K562 (cell line): ENCODE results near the gene ADAM8. TPM values are rescaled to one million over a fixed set of nuclear protein-coding genes. Genes with fewer than 3 reads are reported as not detected.

Source experiments
- ATAC-seq: fragments of 200-7000 bp; cut with Tn5 transposase; 3 replicates; pipeline ENCODE4 v1.9.1; 2020; ENCODE audit warnings: moderate library complexity
- BruUV-seq: library from RNA; stranded (reverse); fragments of 400-500 nt; replicated peaks from 2 replicates; lab custom pipeline; 2021; lab: Mats Ljungman, UMichigan
- CTCF ChIA-PET: fragments of 300-600 bp; formaldehyde crosslinking; extraction: SDS; loops from one replicate; lab custom pipeline; 2021; ENCODE audit warnings: low intra/inter-chr PET ratio; lab: Yijun Ruan, JAX
- POLR2A ChIA-PET: fragments of 300-600, 350-650 bp; sonication (Branson Sonifier 250); formaldehyde crosslinking; extraction: SDS; loops from one replicate; lab custom pipeline; 2021; ENCODE audit warnings: antibody characterized with exemption, inconsistent platforms; lab: Yijun Ruan, JAX
- DNase-seq, 4 experiments: peaks; one replicate each; pipeline versions ENCODE4 v3.0.0 to v3.0.0-alpha.2; 2011 to 2018; ENCODE audit warnings: low spot score in 3 of 4, mixed read lengths in 3 of 4; ENCODE audit errors: extremely low read depth in 1 of 4
- FAIRE-seq: peaks from 2 replicates; lab custom pipeline; 2011; peaks lifted over from hg19 to GRCh38; lab: Jason Lieb, UNC
- H2AFZ ChIP-seq: 2 replicates; pipeline ENCODE4 v1.6.0; 2011; ENCODE audit warnings: low read depth, low read length, control low read depth, inconsistent platforms
- H3K27ac ChIP-seq: fragments of 200-600 bp; 3 replicates; pipeline ENCODE4 v1.8.0; 2011; ENCODE audit warnings: low read depth, mild to moderate bottlenecking, control low read depth, inconsistent platforms, low read length, moderate library complexity, mixed read lengths; ENCODE audit errors: extremely low read depth
- H3K27me3 ChIP-seq, 2 experiments: fragments of 300-600 bp in 1 of 2; 2 replicates in 1 of 2; 3 replicates in 1 of 2; pipeline versions ENCODE4 v1.6.0 to v1.8.0; 2011; ENCODE audit warnings: inconsistent platforms in 2 of 2, low read length in 2 of 2, mild to moderate bottlenecking in 1 of 2, mixed read lengths in 1 of 2, moderate library complexity in 1 of 2; ENCODE audit not compliant: control insufficient read depth in 2 of 2, insufficient read depth in 2 of 2
- H3K36me3 ChIP-seq: fragments of 300-600 bp; 3 replicates; pipeline ENCODE4 v1.8.0; 2011; ENCODE audit warnings: mild to moderate bottlenecking, low read length, inconsistent platforms; ENCODE audit not compliant: control insufficient read depth, insufficient read depth
- H3K4me1 ChIP-seq, 2 experiments: fragments of 200-600 bp in 1 of 2; replicated peaks in 1 of 2; 2 replicates in 1 of 2; 3 replicates in 1 of 2; pipeline versions ENCODE4 v1.5.1 to v1.8.0; 2011; ENCODE audit warnings: inconsistent platforms in 2 of 2, low read length in 2 of 2, mild to moderate bottlenecking in 1 of 2, mixed read lengths in 1 of 2, moderate library complexity in 1 of 2; ENCODE audit not compliant: control insufficient read depth in 2 of 2, insufficient read depth in 2 of 2
- H3K4me2 ChIP-seq: 2 replicates; pipeline ENCODE4 v1.6.1; 2011; ENCODE audit warnings: low read length, control low read depth, inconsistent platforms, mixed read lengths; ENCODE audit not compliant: insufficient read depth
- H3K4me3 ChIP-seq: fragments of 200-600 bp; sonication (generic), shearing (Covaris generic); 2 replicates; pipeline ENCODE4 v1.5.1; 2016; ENCODE audit warnings: control low read depth, inconsistent platforms
- H3K79me2 ChIP-seq: fragments of 200-600 bp; 3 replicates; pipeline ENCODE4 v1.8.0; 2011; ENCODE audit warnings: low read length, inconsistent platforms; ENCODE audit not compliant: control insufficient read depth, insufficient read depth
- H3K9ac ChIP-seq, 2 experiments: 2 replicates each; pipeline versions ENCODE4 v1.6.0 to v1.6.1; 2011; ENCODE audit warnings: low read depth in 2 of 2, low read length in 2 of 2, control low read depth in 1 of 2, inconsistent platforms in 1 of 2, mild to moderate bottlenecking in 1 of 2, mixed read lengths in 1 of 2; ENCODE audit not compliant: insufficient read depth in 1 of 2
- H3K9me1 ChIP-seq: one replicate; pipeline ENCODE4 v1.6.0; 2011; ENCODE audit warnings: inconsistent platforms, mild to moderate bottlenecking, low read length, moderate library complexity; ENCODE audit not compliant: control insufficient read depth, insufficient read depth
- H3K9me3 ChIP-seq: replicated peaks from 2 replicates; pipeline ENCODE4 v1.5.1; 2011; ENCODE audit warnings: low read depth, low read length, inconsistent platforms; ENCODE audit not compliant: control insufficient read depth, insufficient read depth
- H4K20me1 ChIP-seq: replicated peaks from 2 replicates; pipeline ENCODE4 v1.6.1; 2011; ENCODE audit warnings: low read length, inconsistent platforms, mixed read lengths; ENCODE audit not compliant: control insufficient read depth, insufficient read depth
- CEBPZ ChIP-seq: fragments of 150-350 bp; IDR thresholded peaks from 2 replicates; pipeline ENCODE4 v1.6.1; 2014; ENCODE audit warnings: low read depth, mild to moderate bottlenecking, low read length, borderline replicate concordance
- DMBX1 ChIP-seq: fragments of 250-450 bp; sonication (Bioruptor Pico); IDR thresholded peaks from 2 replicates; pipeline ENCODE4 v1.8.0; 2022; ENCODE audit warnings: inconsistent platforms, mild to moderate bottlenecking, moderate library complexity, borderline replicate concordance
- HMBOX1 ChIP-seq: sonication (generic); IDR thresholded peaks from 2 replicates; pipeline ENCODE4 v1.6.1; 2016
- NEUROD1 ChIP-seq: fragments of 150-350 bp; IDR thresholded peaks from 2 replicates; pipeline ENCODE4 v1.6.1; 2014; ENCODE audit warnings: borderline replicate concordance, low read length, low read depth; ENCODE audit not compliant: partially characterized antibody
- NFIC ChIP-seq: fragments of 450-650 bp; IDR thresholded peaks from 2 replicates; pipeline ENCODE4 v1.6.1; 2017; ENCODE audit warnings: mild to moderate bottlenecking, inconsistent platforms
- OTX1 ChIP-seq: fragments of 450-650 bp; formaldehyde crosslinking; IDR thresholded peaks from 2 replicates; pipeline ENCODE4 v1.4.0; 2022; ENCODE audit warnings: mild to moderate bottlenecking
- PCBP2 ChIP-seq: fragments of 200-400 bp; formaldehyde crosslinking; IDR thresholded peaks from 2 replicates; pipeline ENCODE4 v1.6.1; 2018; ENCODE audit warnings: low read length, low read depth, mild to moderate bottlenecking, moderate library complexity; ENCODE audit not compliant: poor library complexity, severe bottlenecking
- PKNOX1 ChIP-seq: fragments of 450-650 bp; IDR thresholded peaks from 2 replicates; pipeline ENCODE4 v1.6.1; 2016
- RBM22 ChIP-seq: fragments of 200-400 bp; formaldehyde crosslinking; IDR thresholded peaks from 2 replicates; pipeline ENCODE4 v1.6.1; 2018; ENCODE audit warnings: low read length, low read depth; ENCODE audit not compliant: poor library complexity, severe bottlenecking
- SMAD3 ChIP-seq: fragments of 450-650 bp; formaldehyde crosslinking; conservative IDR thresholded peaks from 2 replicates; pipeline ENCODE4 v1.4.0; 2020; ENCODE audit warnings: mild to moderate bottlenecking
- TBP ChIP-seq: optimal IDR thresholded peaks from 2 replicates; pipeline ENCODE3; 2011; ENCODE audit warnings: low read depth, low read length, improper control_type of control experiment
- ZHX1 ChIP-seq: fragments of 150-350 bp; conservative IDR thresholded peaks from 2 replicates; pipeline ENCODE4 v1.6.1; 2014; ENCODE audit warnings: low read length
- ZNF316 ChIP-seq: fragments of 450-650 bp; IDR thresholded peaks from 2 replicates; pipeline ENCODE4 v1.6.1; 2016
- ZNF699 ChIP-seq: fragments of 250-450 bp; sonication (Bioruptor Pico); IDR thresholded peaks from 2 replicates; pipeline ENCODE4 v1.8.0; 2021; ENCODE audit warnings: mild to moderate bottlenecking, moderate library complexity; ENCODE audit not compliant: insufficient replicate concordance
- WGBS: fragments of 100-300 bp; shearing (Covaris generic); methylation state at CpG from one replicate; pipeline ENCODE4 v1.1.6; 2016; ENCODE audit warnings: low coverage, mixed read lengths; ENCODE audit not compliant: insufficient coverage; ENCODE audit errors: missing lambda C conversion rate; 5-methylcytosine and 5-hydroxymethylcytosine counted together
- in situ Hi-C: fragments of 300-500 bp; cut with MboI; formaldehyde crosslinking; loops from 4 replicates; pipeline ENCODE4 v1.15.0; 2018; ENCODE audit warnings: inconsistent platforms, mixed read lengths
- intact Hi-C: fragments of 100-400 bp; cut with micrococcal nuclease; formaldehyde crosslinking; loops from 2 replicates; pipeline ENCODE4 v1.14.2; 2022
- polyA plus RNA-seq, 8 experiments: library from polyadenylated mRNA; depleted of rRNA in 4 of 8; stranded (reverse) in 5 of 8; unstranded in 3 of 8; fragments of >200 nt; fragmentation: Nextera tagmentation in 2 of 8; fragmentation: Illumina TruSeq in 1 of 8; extraction: Ambion mirVana in 2 of 8; extraction: Trizol in 1 of 8; gene quantifications; 2 replicates each; pipeline versions ENCODE4 v1.2.1 to v1.2.3, GENCODE V29; 2011 to 2014; ENCODE audit warnings: inconsistent platforms in 1 of 8, missing spikeins in 1 of 8
- total RNA-seq, 7 experiments: library from RNA; depleted of rRNA in 6 of 7; stranded (reverse); fragments of >200 nt in 6 of 7; fragmentation: Illumina TruSeq in 2 of 7; extraction: Trizol in 2 of 7; gene quantifications; 2 replicates each; pipeline versions ENCODE4 v1.2.1 to v1.2.3, GENCODE V29; 2011 to 2021; ENCODE audit warnings: low replicate concordance in 1 of 7

The ADAM8 gene
- total and polyA plus RNA-seq, 9 of the 15 experiments (the other 6 are each of a cell fraction or from before 2014, with no cell fraction given), result 0.07 to 7.0 (median 1.1) TPM

GRCh38 chr10:133299738-133300137 lies 23.1 kb upstream of the ADAM8 start:
- Histone ChIP-seq H2AFZ (no peak overlapping the region), H3K36me3 (peaks cover 69% of the 10 kb centered on the region; the same call in 2 of the 3 replicates), H3K27ac (no peak overlapping the region), H4K20me1 (no peaks in the 10 kb centered on the region; the same call in 1 of the 2 replicates), H3K9me1 (no peaks in the 10 kb centered on the region), H3K9ac (no peak overlapping the region), H3K9me3 (no peaks in the 10 kb centered on the region), H3K4me2 (no peak overlapping the region), H3K4me1 (peaks cover 0 to 16% of the 10 kb centered on the region in 2 experiments; a peak in 3 of 5 replicates), H3K27me3 (no peaks in the 10 kb centered on the region), H3K79me2 (peaks cover 25% of the 10 kb centered on the region), H3K4me3 (no peak overlapping the region)
- 96% methylated on average over 14 of the region's 14 CpGs for WGBS
- CTCF ChIA-PET, result no interaction called here
- BruUV-seq, result no TSS peak
- POLR2A ChIA-PET, result interaction anchor here (0.9 kb wide), 1 partner anchor 75 kb away, joined by 3 read pairs; no protein-coding TSS in a partner anchor
- DNase-seq (no peak), FAIRE-seq (no peak), ATAC-seq (no peak)
- in situ Hi-C loops, result no loop called here
- intact Hi-C loops, result no loop called here
- no peak for TF ChIP-seq HMBOX1
- TF ChIP-seq CEBPZ, result no peak
- no peak for TF ChIP-seq SMAD3 (CRISPR knock-in tag)
- no peak for TF ChIP-seq NFIC
- TF ChIP-seq NEUROD1, result no peak
- TF ChIP-seq ZNF699 (CRISPR knock-in tag), result no peak
- TF ChIP-seq PKNOX1, result no peak
- no peak for TF ChIP-seq OTX1 (CRISPR knock-in tag)
- TF ChIP-seq DMBX1, result no peak
- no peak for TF ChIP-seq ZHX1
- TF ChIP-seq TBP, result no peak
- no peak for TF ChIP-seq PCBP2
- TF ChIP-seq ZNF316, result no peak
- TF ChIP-seq RBM22, result no peak
